Glomerular endothelial cell (primary cell): ENCODE results near the gene SPC24. TPM values are rescaled to one million over a fixed set of nuclear protein-coding genes. Genes with fewer than 3 reads are reported as not detected.
"Not testable (repeated sequence)": the region's sequence is repeated elsewhere in the genome, so short reads cannot be mapped to it uniquely, and the experiment has no call there.

Experiments used
- DNase-seq: peaks from one replicate; pipeline ENCODE4 v3.0.0-alpha.2; 2011; ENCODE audit warnings: low read depth, low spot score; ENCODE audit errors: extremely low read depth
- total RNA-seq: library from RNA; depleted of rRNA; stranded (reverse); fragments of >200 nt; gene quantifications from 2 replicates; pipeline ENCODE4 v1.2.3, GENCODE V29; 2015

The SPC24 gene
- total RNA-seq, 1 donor from 2014 or later: 11.9 TPM

GRCh38 chr19:11098327-11098726, 57.3 kb downstream of the SPC24 start:
- DNase-seq: no peak

GRCh38 chr19:11097367-11097766, 58.2 kb downstream of the SPC24 start:
- DNase-seq: not testable (repeated sequence)

GRCh38 chr19:11096210-11096841, 59.3 kb downstream of the SPC24 start:
- no peak for DNase-seq

Other genes with a start within 250 kb of the SPC24 start
- 44.3 and 66.8 TPM in 2 replicates for gene YIPF2, start 227.1 kb downstream of the SPC24 start, total RNA-seq
- 27.7 and 38.3 TPM in 2 replicates for gene TIMM29, start 227.0 kb downstream of the SPC24 start, total RNA-seq
- gene SMARCA4, start 194.8 kb downstream of the SPC24 start, total RNA-seq: 157 and 172 TPM in 2 replicates
- 105 and 163 TPM in 2 replicates for gene LDLR, start 66.3 kb downstream of the SPC24 start, total RNA-seq
- 86.8 and 97.1 TPM in 2 replicates for gene KANK2, start 41.8 kb upstream of the SPC24 start, total RNA-seq
- not detected in 2 replicates for gene ANGPTL8, start 83.8 kb upstream of the SPC24 start, total RNA-seq
- gene DOCK6, start 106.7 kb upstream of the SPC24 start, total RNA-seq: 188 and 342 TPM in 2 replicates
- gene TSPAN16, start 140.4 kb upstream of the SPC24 start, total RNA-seq: not detected in 2 replicates
- 53.6 and 56.6 TPM in 2 replicates for gene RAB3D, start 183.9 kb upstream of the SPC24 start, total RNA-seq
- 142 and 244 TPM in 2 replicates for gene TMEM205, start 190.5 kb upstream of the SPC24 start, total RNA-seq
- 21.0 and 31.7 TPM in 2 replicates for gene CCDC159, start 190.7 kb upstream of the SPC24 start, total RNA-seq
- 39.3 and 47.7 TPM in 2 replicates for gene PLPPR2, start 199.7 kb upstream of the SPC24 start, total RNA-seq
- gene SWSAP1, start 218.9 kb upstream of the SPC24 start, total RNA-seq: 1.1 and 4.1 TPM in 2 replicates
- 17.7 and 32.7 TPM in 2 replicates for gene EPOR, start 228.5 kb upstream of the SPC24 start, total RNA-seq